Colonic mucosa (tissue), 4 donors: ENCODE measurements around the gene STX10. TPM values are rescaled to one million over a fixed set of nuclear protein-coding genes. Genes with fewer than 3 reads are reported as not detected.

ENCODE experiments used
- DNase-seq: peaks from one replicate; pipeline ENCODE4 v3.0.0-alpha.2; 2020
- H3K27ac ChIP-seq: fragments of 200-600 bp; one replicate; pipeline ENCODE4 v1.8.0; 2021
- H3K27me3 ChIP-seq: fragments of 200-600 bp; one replicate; pipeline ENCODE4 v1.8.0; 2021
- H3K36me3 ChIP-seq: fragments of 200-600 bp; one replicate; pipeline ENCODE4 v1.8.0; 2021
- H3K4me1 ChIP-seq: fragments of 200-600 bp; one replicate; pipeline ENCODE4 v1.8.0; 2021; ENCODE audit warnings: mild to moderate bottlenecking
- H3K4me3 ChIP-seq: fragments of 200-600 bp; one replicate; pipeline ENCODE4 v1.8.0; 2021
- H3K9ac ChIP-seq, 2 donors: one replicate each; pipeline ENCODE4 v1.7.0; 2013; ENCODE audit warnings: control low read depth in 2 of 2, low read depth in 2 of 2, low read length in 2 of 2
- H3K9me3 ChIP-seq: fragments of 200-600 bp; one replicate; pipeline ENCODE4 v1.8.0; 2021
- CTCF ChIP-seq: fragments of 200-600 bp; IDR thresholded peaks from one replicate; pipeline ENCODE4 v1.8.0; 2022; ENCODE audit warnings: antibody characterized with exemption, mild to moderate bottlenecking
- intact Hi-C: fragments of 100-400 bp; cut with DNase I; formaldehyde crosslinking; loops from one replicate; pipeline ENCODE4 v1.14.1; 2022
- total RNA-seq, 2 donors: library from RNA; stranded (reverse); fragmentation: NEBNext Ultra II Directional in 1 of 2; extraction: Animal tissue kit (Norgen Biotek cat#: 25700) in 1 of 2; gene quantifications; one replicate each; pipeline ENCODE4 v1.2.1, GENCODE V29; 2021
- donor health status: healthy.
- donor health status: DM: no; HTN: no; CAD: no.
- donor health status: DM: no; HTN: no; CAD: no.

Gene STX10
- total RNA-seq, 2 donors from 2014 or later: 51.0 to 78.2 TPM

GRCh38 chr19:13104848-13105711, 45.1 kb downstream of the STX10 start:
- no peaks in the 10 kb centered on the region for H3K9me3 ChIP-seq
- no peak for DNase-seq
- intact Hi-C loops: no loop called here
- TF ChIP-seq CTCF: no peak
- no peaks in the 10 kb centered on the region for H3K36me3 ChIP-seq
- peak overlapping the region; percentile 48 to 66 for H3K9ac ChIP-seq
- peaks cover 12% of the 10 kb centered on the region for H3K4me1 ChIP-seq
- H3K4me3 ChIP-seq: peak overlapping the region; percentile 8
- H3K27me3 ChIP-seq: no peaks in the 10 kb centered on the region
- H3K27ac ChIP-seq: peak overlapping the region; percentile 62

- Histone ChIP-seq H3K9me3 (no peaks in the 10 kb centered on the region), H3K27ac (peak overlapping the region; percentile 62), H3K4me3 (peak overlapping the region; percentile 8), H3K36me3 (no peaks in the 10 kb centered on the region), H3K27me3 (no peaks in the 10 kb centered on the region), H3K9ac (peak overlapping the region; percentile 48 to 69), H3K4me1 (peaks cover 12% of the 10 kb centered on the region)
- TF ChIP-seq CTCF: peak; percentile 63
- peak; percentile 62 for DNase-seq
- intact Hi-C loops: no loop called here
Measured at GRCh38 chr19:13104360-13104847, 45.8 kb downstream of the STX10 start.

- no peak for DNase-seq
- Histone ChIP-seq H3K9me3 (no peaks in the 10 kb centered on the region), H3K4me1 (peaks cover 14% of the 10 kb centered on the region), H3K36me3 (no peaks in the 10 kb centered on the region), H3K9ac (peak overlapping the region; percentile 28 to 69), H3K27me3 (no peaks in the 10 kb centered on the region), H3K4me3 (peak overlapping the region; percentile 8), H3K27ac (peak overlapping the region; percentile 62)
- no peak for TF ChIP-seq CTCF
- intact Hi-C loops: no loop called here
Measured at GRCh38 chr19:13103581-13104359, 46.4 kb downstream of the STX10 start.

- H3K27me3 ChIP-seq: no peaks in the 10 kb centered on the region
- intact Hi-C loops: no loop called here
- H3K4me1 ChIP-seq: peaks cover 16% of the 10 kb centered on the region
- DNase-seq: peak; percentile 75
- TF ChIP-seq CTCF: no peak
- peak within 1 kb of the TSS; percentile 62 for H3K27ac ChIP-seq
- H3K36me3 ChIP-seq: no peaks in the 10 kb centered on the region
- H3K9ac ChIP-seq: peak within 1 kb of the TSS; percentile 76 to 83
- H3K4me3 ChIP-seq: peak within 1 kb of the TSS; percentile 52
- H3K9me3 ChIP-seq: no peaks in the 10 kb centered on the region
Measured at GRCh38 chr19:13102666-13103580, 47.3 kb downstream of the STX10 start, which contains the start of gene LYL1. Gene LYL1 (minus strand): TSS chr19:13102858. CDS start chr19:13101171, 1,687 bp downstream.

GRCh38 chr19:13102416-13102665, 47.8 kb downstream of the STX10 start:
- intact Hi-C loops: no loop called here
- TF ChIP-seq CTCF: no peak
- Histone ChIP-seq H3K36me3 (no peaks in the 10 kb centered on the region), H3K27me3 (no peaks in the 10 kb centered on the region), H3K9me3 (no peaks in the 10 kb centered on the region), H3K9ac (peak overlapping the region; percentile 76 to 83), H3K4me3 (peak overlapping the region; percentile 52), H3K4me1 (peaks cover 16% of the 10 kb centered on the region), H3K27ac (peak overlapping the region; percentile 62)
- DNase-seq: no peak
